ENCODE data around the gene NRSN1. TPM values are rescaled to one million over a fixed set of nuclear protein-coding genes. Genes with fewer than 3 reads are reported as not detected.

NRSN1 gene
- total and polyA plus RNA-seq, 9 of the 15 experiments (the other 6 are each of a cell fraction or from before 2014, with no cell fraction given), result not detected

DNA sequence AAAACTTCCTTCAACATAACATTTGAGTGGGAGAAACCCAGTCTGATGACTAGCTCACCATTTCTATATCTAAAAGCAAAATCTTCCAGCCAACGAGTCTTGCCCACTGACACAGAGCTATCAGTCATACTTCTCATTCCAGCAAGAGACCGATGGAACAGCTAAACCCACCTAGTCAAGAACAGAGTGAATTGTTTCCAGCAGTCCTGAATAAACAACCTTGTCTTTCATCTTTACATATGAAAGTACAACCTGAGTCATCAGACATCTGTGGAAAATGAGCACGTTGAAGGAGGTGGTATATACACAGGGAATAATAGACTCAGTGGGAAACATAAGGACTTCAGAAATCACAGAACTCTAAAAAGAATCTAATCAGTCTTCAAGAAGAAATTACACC, 23.8 kb downstream of the NRSN1 start:
- ChIA-PET POLR2A (no interaction called here), CTCF (ENCODE audit: low intra/inter-chr PET ratio) (no interaction called here)

DNA sequence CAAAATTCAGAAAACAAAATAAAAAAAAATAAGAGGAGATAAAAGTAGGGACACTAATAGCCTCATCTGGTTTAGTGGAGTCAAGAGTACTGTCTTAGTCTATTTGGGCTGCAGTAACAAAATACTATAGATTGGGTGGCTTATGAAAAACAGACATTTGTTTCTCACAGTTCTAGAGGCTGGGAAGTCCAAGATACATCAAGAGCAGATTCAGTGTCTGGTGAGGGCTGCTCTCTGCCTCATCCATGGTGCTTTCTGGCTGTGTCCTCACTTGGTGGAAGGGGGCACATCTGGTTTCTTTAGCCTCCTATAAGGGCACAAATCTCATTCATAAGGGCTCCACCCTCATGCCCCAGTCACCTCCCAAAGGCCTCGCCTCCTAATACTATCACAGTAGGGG, 26.0 kb downstream of the NRSN1 start:
- H4K20me1 ChIP-seq (replicated peaks; ENCODE audit: control insufficient read depth, insufficient read depth, low read length), result no peaks in the 10 kb centered on the region
- no peaks in the 10 kb centered on the region for H3K36me3 ChIP-seq (ENCODE audit: control insufficient read depth, insufficient read depth, low read length)
- H3K79me2 ChIP-seq (ENCODE audit: control insufficient read depth, insufficient read depth, low read length), result no peaks in the 10 kb centered on the region
- intact Hi-C loops (cut with micrococcal nuclease), result no loop called here
- CTCF ChIA-PET (ENCODE audit: low intra/inter-chr PET ratio), result no interaction called here
- no peaks in the 10 kb centered on the region for H3K4me1 ChIP-seq (replicated peaks in 1 of 2; ENCODE audit: control insufficient read depth in 2 of 2, insufficient read depth in 2 of 2, low read length in 2 of 2)
- POLR2A ChIA-PET, result no interaction called here
- DNase-seq (ENCODE audit: extremely low read depth in 1 of 4, low spot score in 3 of 4) (no peak), FAIRE-seq (no peak), ATAC-seq (no peak)
- H3K9me1 ChIP-seq (ENCODE audit: control insufficient read depth, insufficient read depth, low read length), result no peaks in the 10 kb centered on the region
- WGBS (ENCODE audit: insufficient coverage, low coverage, missing lambda C conversion rate), result 5% methylated on average over 1 of the region's 1 CpG
- H3K4me3 ChIP-seq, result no peak overlapping the region
- no peaks in the 10 kb centered on the region for H3K27me3 ChIP-seq (ENCODE audit: control insufficient read depth in 2 of 2, insufficient read depth in 2 of 2, low read length in 2 of 2)
- no peak overlapping the region for H2AFZ ChIP-seq (ENCODE audit: low read depth, low read length)
- no peak overlapping the region for H3K27ac ChIP-seq (ENCODE audit: extremely low read depth, low read depth, low read length)
- H3K9me3 ChIP-seq (replicated peaks; ENCODE audit: control insufficient read depth, insufficient read depth, low read depth, low read length), result no peaks in the 10 kb centered on the region
- no TSS peak for BruUV-seq (replicated peaks)
- H3K4me2 ChIP-seq (ENCODE audit: insufficient read depth, low read length), result no peak overlapping the region
- in situ Hi-C loops (cut with MboI), result no loop called here
- H3K9ac ChIP-seq (ENCODE audit: insufficient read depth in 1 of 2, low read depth in 2 of 2, low read length in 2 of 2), result no peak overlapping the region
- TF ChIP-seq, protein P1, sequence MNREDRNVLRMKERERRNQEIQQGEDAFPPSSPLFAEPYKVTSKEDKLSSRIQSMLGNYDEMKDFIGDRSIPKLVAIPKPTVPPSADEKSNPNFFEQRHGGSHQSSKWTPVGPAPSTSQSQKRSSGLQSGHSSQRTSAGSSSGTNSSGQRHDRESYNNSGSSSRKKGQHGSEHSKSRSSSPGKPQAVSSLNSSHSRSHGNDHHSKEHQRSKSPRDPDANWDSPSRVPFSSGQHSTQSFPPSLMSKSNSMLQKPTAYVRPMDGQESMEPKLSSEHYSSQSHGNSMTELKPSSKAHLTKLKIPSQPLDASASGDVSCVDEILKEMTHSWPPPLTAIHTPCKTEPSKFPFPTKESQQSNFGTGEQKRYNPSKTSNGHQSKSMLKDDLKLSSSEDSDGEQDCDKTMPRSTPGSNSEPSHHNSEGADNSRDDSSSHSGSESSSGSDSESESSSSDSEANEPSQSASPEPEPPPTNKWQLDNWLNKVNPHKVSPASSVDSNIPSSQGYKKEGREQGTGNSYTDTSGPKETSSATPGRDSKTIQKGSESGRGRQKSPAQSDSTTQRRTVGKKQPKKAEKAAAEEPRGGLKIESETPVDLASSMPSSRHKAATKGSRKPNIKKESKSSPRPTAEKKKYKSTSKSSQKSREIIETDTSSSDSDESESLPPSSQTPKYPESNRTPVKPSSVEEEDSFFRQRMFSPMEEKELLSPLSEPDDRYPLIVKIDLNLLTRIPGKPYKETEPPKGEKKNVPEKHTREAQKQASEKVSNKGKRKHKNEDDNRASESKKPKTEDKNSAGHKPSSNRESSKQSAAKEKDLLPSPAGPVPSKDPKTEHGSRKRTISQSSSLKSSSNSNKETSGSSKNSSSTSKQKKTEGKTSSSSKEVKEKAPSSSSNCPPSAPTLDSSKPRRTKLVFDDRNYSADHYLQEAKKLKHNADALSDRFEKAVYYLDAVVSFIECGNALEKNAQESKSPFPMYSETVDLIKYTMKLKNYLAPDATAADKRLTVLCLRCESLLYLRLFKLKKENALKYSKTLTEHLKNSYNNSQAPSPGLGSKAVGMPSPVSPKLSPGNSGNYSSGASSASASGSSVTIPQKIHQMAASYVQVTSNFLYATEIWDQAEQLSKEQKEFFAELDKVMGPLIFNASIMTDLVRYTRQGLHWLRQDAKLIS (CRISPR knock-in tag; IDR thresholded peaks at IDR 0.05), result no peak
- TF ChIP-seq MCM7 (IDR thresholded peaks at IDR 0.05), result no peak
- no peak for TF ChIP-seq ZNF785 (CRISPR knock-in tag; IDR thresholded peaks at IDR 0.05)
- TF ChIP-seq, protein P2, sequence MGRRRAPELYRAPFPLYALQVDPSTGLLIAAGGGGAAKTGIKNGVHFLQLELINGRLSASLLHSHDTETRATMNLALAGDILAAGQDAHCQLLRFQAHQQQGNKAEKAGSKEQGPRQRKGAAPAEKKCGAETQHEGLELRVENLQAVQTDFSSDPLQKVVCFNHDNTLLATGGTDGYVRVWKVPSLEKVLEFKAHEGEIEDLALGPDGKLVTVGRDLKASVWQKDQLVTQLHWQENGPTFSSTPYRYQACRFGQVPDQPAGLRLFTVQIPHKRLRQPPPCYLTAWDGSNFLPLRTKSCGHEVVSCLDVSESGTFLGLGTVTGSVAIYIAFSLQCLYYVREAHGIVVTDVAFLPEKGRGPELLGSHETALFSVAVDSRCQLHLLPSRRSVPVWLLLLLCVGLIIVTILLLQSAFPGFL (CRISPR knock-in tag; IDR thresholded peaks at IDR 0.05), result no peak
- TF ChIP-seq MTA2 (IDR thresholded peaks at IDR 0.05; ENCODE audit: low read depth), result no peak
- TF ChIP-seq, protein P3, sequence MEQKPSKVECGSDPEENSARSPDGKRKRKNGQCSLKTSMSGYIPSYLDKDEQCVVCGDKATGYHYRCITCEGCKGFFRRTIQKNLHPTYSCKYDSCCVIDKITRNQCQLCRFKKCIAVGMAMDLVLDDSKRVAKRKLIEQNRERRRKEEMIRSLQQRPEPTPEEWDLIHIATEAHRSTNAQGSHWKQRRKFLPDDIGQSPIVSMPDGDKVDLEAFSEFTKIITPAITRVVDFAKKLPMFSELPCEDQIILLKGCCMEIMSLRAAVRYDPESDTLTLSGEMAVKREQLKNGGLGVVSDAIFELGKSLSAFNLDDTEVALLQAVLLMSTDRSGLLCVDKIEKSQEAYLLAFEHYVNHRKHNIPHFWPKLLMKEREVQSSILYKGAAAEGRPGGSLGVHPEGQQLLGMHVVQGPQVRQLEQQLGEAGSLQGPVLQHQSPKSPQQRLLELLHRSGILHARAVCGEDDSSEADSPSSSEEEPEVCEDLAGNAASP (IDR thresholded peaks at IDR 0.05), result no peak
- no peak for TF ChIP-seq ILK (tag; IDR thresholded peaks at IDR 0.05; ENCODE audit: borderline replicate concordance, low read depth)
- no peak for TF ChIP-seq LEF1 (IDR thresholded peaks at IDR 0.05)
- no peak for TF ChIP-seq ZNF699 (CRISPR knock-in tag; IDR thresholded peaks at IDR 0.05; ENCODE audit: insufficient replicate concordance)
- TF ChIP-seq ZNF696 (CRISPR knock-in tag; conservative IDR thresholded peaks at IDR 0.05), result no peak

More for the DNA sequence above, 23.8 kb downstream of the NRSN1 start:
- H3K9ac ChIP-seq (ENCODE audit: insufficient read depth in 1 of 2, low read depth in 2 of 2, low read length in 2 of 2), result no peak overlapping the region
- intact Hi-C loops (cut with micrococcal nuclease) (no loop called here), in situ Hi-C loops (cut with MboI) (no loop called here)
- no peak overlapping the region for H3K27ac ChIP-seq (ENCODE audit: extremely low read depth, low read depth, low read length)
- ATAC-seq (no peak), FAIRE-seq (no peak), DNase-seq (ENCODE audit: extremely low read depth in 1 of 4, low spot score in 3 of 4) (no peak)
- H3K4me2 ChIP-seq (ENCODE audit: insufficient read depth, low read length), result no peak overlapping the region
- H3K27me3 ChIP-seq (ENCODE audit: control insufficient read depth in 2 of 2, insufficient read depth in 2 of 2, low read length in 2 of 2), result no peaks in the 10 kb centered on the region
- H3K9me3 ChIP-seq (replicated peaks; ENCODE audit: control insufficient read depth, insufficient read depth, low read depth, low read length), result no peaks in the 10 kb centered on the region
- no peak overlapping the region for H2AFZ ChIP-seq (ENCODE audit: low read depth, low read length)
- TF ChIP-seq FOXK1 (CRISPR knock-in tag; IDR thresholded peaks at IDR 0.05; ENCODE audit: borderline replicate concordance) (no peak), KHSRP (IDR thresholded peaks at IDR 0.05) (no peak)
- no peaks in the 10 kb centered on the region for H4K20me1 ChIP-seq (replicated peaks; ENCODE audit: control insufficient read depth, insufficient read depth, low read length)
- no peaks in the 10 kb centered on the region for H3K36me3 ChIP-seq (ENCODE audit: control insufficient read depth, insufficient read depth, low read length)
- no peaks in the 10 kb centered on the region for H3K79me2 ChIP-seq (ENCODE audit: control insufficient read depth, insufficient read depth, low read length)
- no peak overlapping the region for H3K4me3 ChIP-seq
- no peaks in the 10 kb centered on the region for H3K4me1 ChIP-seq (replicated peaks in 1 of 2; ENCODE audit: control insufficient read depth in 2 of 2, insufficient read depth in 2 of 2, low read length in 2 of 2)
- 5% methylated on average over 3 of the region's 3 CpGs for WGBS (ENCODE audit: insufficient coverage, low coverage, missing lambda C conversion rate)
- BruUV-seq (replicated peaks), result no TSS peak
- H3K9me1 ChIP-seq (ENCODE audit: control insufficient read depth, insufficient read depth, low read length), result no peaks in the 10 kb centered on the region

Data from K562 (cell line).